ENCODE measurements around the gene DYNC2H1.

DYNC2H1 gene

GRCh38 chr11:103465555-103466140 lies 356.4 kb downstream of the DYNC2H1 start:
- DNase-seq: no peak

GRCh38 chr11:103471546-103471945 lies 362.3 kb downstream of the DYNC2H1 start:
- no peak for DNase-seq

GRCh38 chr11:103476874-103477273 lies 367.6 kb downstream of the DYNC2H1 start:
- DNase-seq: no peak

- no peak for DNase-seq
Measured at GRCh38 chr11:103480421-103480820, 371.2 kb downstream of the DYNC2H1 start.

DNA sequence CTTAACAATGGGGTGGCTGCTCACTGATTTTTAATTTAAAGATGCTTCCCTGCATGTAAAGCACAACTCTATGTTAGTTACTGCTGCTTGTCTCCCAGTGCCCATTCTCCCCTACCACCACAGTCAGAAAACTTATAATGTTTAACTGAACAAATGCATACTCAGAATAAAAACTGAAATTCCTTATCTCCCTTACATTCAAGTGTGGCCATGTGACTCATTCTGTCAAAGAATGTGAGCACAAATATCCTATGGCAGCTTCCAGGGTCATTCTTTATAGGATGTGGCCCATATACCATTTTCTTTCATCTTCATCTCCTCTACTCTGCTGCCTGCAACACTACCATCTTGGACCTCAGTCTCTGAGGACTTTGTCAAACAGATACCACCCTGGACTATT lies 374.8 kb downstream of the DYNC2H1 start:
- no peak for DNase-seq

DNA sequence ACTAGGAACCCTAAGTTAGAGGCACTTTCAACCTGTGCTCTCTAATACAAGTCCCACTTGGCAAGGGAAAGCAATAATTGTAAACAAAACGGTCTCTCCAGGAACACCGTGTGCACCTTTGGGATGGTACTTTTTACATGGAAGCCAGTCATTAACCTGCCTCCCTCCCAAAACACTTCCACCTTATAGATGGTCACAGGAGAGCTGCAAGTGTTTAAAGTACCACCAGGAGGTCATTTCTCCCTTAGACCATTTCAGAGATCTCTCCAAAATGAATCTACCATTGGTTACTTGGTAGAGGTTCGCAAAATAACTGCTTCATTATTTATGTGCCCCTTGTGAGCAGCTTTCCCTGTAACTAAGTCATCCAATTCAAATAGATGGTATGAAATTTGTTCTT lies 375.3 kb downstream of the DYNC2H1 start:
- DNase-seq: no peak

GRCh38 chr11:103486604-103487003 lies 377.4 kb downstream of the DYNC2H1 start:
- no peak for DNase-seq

DNA sequence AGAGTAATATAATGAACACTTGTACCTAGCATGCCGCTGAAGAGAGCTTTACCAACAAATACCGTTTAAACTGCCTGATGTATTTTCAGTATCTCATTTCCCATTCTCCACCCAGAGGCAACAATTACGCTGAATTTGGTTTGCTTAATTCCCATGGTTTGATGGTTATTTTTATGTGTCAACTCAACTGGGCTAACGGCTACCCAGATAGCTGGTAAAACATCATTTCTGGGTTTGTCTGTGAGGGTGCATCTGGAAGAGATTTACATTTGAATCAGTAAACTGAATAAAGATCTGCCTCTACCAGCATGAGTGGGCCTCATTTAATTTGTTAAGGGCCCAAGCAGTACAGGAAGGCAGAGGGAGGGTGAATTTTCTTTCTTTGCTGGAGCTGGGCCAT lies 377.9 kb downstream of the DYNC2H1 start:
- no peak for DNase-seq

DNA sequence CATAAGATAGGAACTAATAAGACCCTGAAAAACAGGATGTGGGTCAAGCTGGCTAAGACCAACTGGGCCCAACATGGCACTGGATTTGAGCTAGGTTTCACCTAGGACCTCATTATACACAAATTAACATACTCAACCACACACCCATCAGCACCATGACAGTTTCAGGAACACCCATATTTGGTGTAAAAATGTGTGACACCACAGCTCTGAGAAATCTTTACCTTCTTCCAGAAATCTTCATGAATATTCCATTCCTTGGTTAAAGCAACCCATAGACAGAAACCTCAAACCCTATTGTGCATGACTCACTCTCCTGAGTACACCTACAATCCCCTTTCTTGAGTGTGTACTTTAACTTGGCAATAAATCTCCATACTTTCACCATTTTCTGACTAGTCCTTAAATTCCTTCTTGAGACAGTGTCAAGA lies 378.8 kb downstream of the DYNC2H1 start:
- DNase-seq: no peak

DNA sequence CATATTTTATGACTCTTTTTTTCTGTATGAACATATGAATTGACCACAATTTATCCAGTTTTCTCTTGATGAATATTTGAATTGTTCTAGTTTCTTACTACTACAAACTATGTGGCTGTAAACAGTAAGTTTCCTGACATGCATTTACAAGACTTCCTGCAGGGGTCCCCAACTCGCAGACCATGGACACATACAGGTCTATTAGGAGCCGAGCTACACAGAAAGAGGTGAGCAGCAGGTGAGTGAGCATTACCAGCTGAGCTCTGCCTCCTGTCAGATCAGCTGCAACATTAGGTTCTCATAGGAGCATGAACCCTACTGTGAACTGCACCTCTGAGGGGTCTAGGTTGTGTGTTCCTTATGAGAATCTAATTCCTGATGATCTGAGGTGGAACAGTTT lies 379.4 kb downstream of the DYNC2H1 start:
- DNase-seq: no peak

GRCh38 chr11:103491777-103492176 lies 382.6 kb downstream of the DYNC2H1 start:
- DNase-seq: no peak

GRCh38 chr11:103494491-103494890 lies 385.3 kb downstream of the DYNC2H1 start:
- DNase-seq: no peak

DNA sequence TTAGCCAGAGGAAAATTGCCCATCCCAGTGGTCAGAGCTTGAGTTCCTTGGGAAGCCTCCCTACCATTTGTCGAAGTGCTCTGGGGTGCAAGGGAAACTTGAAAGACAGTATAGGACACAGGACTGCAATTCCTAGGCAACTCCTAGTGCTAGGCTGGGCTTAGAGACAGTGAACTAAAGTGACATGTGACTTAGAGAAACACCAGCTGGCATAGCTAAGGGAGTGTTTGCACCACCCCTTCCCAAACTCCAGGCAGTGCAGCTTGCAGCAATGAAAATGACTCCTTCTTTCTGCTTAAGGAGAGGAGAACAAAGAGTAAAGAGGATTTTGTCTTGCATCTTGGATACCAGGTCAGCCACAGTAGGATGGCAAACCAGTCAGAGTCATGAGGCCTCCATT lies 388.0 kb downstream of the DYNC2H1 start:
- no peak for DNase-seq

GRCh38 chr11:103499710-103500340 lies 390.6 kb downstream of the DYNC2H1 start:
- no peak for DNase-seq

DNA sequence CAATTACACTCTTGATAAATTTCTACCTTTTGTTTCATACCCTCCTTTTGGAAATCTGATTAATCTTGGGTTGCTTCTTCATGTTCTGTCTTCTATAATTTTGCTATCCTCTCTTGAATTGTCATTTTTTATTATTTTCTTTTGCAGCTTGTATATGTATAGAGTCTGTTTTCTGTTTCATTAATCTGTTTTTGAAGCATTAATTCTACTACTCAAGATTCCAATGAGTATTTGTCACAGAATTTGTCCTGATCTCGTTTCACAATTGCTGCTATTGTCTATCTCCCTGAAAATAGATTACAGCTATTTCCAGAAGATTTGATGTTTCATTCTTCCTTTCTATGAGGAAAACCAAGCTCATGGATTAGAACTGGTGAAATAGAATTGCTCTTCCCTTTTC lies 406.1 kb downstream of the DYNC2H1 start:
- DNase-seq: no peak

DNA sequence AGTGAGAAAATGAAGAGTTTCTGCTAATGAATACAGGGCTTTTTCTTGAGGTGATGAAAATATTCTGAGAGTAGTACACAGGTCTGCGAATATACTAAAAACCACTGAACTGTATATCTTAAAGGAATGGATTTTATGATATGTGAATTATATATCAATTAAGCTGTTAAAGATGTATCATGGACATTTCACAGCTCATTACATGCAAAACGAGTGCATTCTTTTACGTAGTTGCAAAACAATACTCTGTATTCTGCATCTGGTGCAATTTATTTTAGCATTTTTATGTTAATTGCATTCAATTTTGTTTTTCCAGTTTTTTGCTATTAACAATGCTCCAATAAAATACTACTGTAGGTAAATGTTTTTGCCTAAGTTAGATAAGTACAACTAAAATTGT lies 411.6 kb downstream of the DYNC2H1 start:
- DNase-seq: no peak

DNA sequence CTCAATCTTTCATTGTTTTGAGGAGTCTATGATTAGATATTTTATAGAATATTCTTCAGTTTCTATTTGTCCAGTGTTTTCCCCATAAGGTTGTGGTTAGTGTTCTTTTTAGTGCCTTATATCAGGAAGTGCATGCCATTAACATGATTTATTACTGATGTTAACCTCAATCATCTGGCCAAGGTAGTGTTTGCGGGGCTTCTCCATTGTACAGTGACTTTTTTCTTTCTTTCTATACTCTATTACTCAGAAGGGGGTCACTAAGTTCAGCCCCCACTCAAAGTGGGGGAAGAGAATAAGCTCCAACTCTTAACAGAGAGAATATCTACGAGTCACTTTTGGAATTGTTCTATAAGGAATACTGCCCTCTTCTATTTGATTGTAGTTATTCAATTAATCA lies 415.8 kb downstream of the DYNC2H1 start:
- DNase-seq: no peak

- peak in 1 of 3 donors; percentile 2 for DNase-seq
Measured at GRCh38 chr11:103528046-103528445, 418.8 kb downstream of the DYNC2H1 start.

DNA sequence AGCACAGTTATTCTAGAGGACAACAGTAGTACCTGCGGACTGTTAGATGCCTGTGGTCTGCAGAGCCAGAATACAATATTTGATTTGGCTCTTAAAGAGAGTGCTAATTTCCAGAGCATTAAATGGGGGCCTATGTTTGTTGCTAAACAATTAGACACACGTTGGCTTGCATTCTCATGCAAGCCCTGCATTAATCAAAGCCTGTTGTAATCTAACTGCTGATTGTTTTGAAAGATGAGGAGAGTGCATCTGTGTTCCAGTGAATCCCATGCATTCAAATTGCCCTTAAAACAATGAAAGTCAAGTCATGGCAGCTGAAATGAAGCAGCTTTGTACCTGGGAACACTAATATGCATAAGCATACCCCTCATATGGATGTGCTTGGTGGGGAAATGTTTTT lies 419.4 kb downstream of the DYNC2H1 start:
- DNase-seq: no peak

GRCh38 chr11:103529181-103529684 lies 420.0 kb downstream of the DYNC2H1 start:
- DNase-seq: no peak
